Aorta (tissue), 5 donors: ENCODE data around the gene ZNF84. TPM values are rescaled to one million over a fixed set of nuclear protein-coding genes. Genes with fewer than 3 reads are reported as not detected.

Source experiments
- ATAC-seq: fragments of 200-7000 bp; cut with Tn5 transposase; one replicate; pipeline ENCODE4 v1.9.1; 2022; ENCODE audit warnings: moderate library complexity; ENCODE audit not compliant: low FRiP score
- DNase-seq, 2 donors: peaks; one replicate each; pipeline ENCODE4 v3.0.0-alpha.2; 2020
- H3K27ac ChIP-seq, 2 donors: one replicate each; pipeline ENCODE4 v1.5.1; 2013; ENCODE audit warnings: low read length in 2 of 2, mild to moderate bottlenecking in 2 of 2, moderate library complexity in 2 of 2, control low read depth in 1 of 2, inconsistent platforms in 1 of 2, low read depth in 1 of 2
- H3K27me3 ChIP-seq, 2 donors: one replicate each; pipeline ENCODE4 v1.6.1; 2013; ENCODE audit warnings: control low read depth in 1 of 2, low read length in 1 of 2, mild to moderate bottlenecking in 1 of 2, moderate library complexity in 1 of 2; ENCODE audit not compliant: insufficient read depth in 2 of 2, control insufficient read depth in 1 of 2
- H3K36me3 ChIP-seq, 2 donors: one replicate each; pipeline ENCODE4 v1.6.1; 2013; ENCODE audit warnings: control low read depth in 1 of 2, low read length in 1 of 2, mild to moderate bottlenecking in 1 of 2; ENCODE audit not compliant: insufficient read depth in 2 of 2, control insufficient read depth in 1 of 2
- H3K4me1 ChIP-seq, 2 donors: one replicate each; pipeline ENCODE4 v1.6.1; 2013; ENCODE audit warnings: low read length in 2 of 2, control low read depth in 1 of 2, mild to moderate bottlenecking in 1 of 2, moderate library complexity in 1 of 2; ENCODE audit not compliant: insufficient read depth in 2 of 2, control insufficient read depth in 1 of 2
- H3K4me3 ChIP-seq, 2 donors: one replicate each; pipeline ENCODE4 v1.5.1; 2013; ENCODE audit warnings: low read length in 2 of 2, control low read depth in 1 of 2, mild to moderate bottlenecking in 1 of 2
- H3K9me3 ChIP-seq: one replicate; pipeline ENCODE4 v1.6.1; 2013; ENCODE audit warnings: mild to moderate bottlenecking, low read length; ENCODE audit not compliant: control insufficient read depth
- WGBS, 2 donors: extraction: QIAGEN DNeasy Blood & Tissue Kit; methylation state at CpG; one replicate each; pipeline ENCODE4 v1.1.7; 2013; 5-methylcytosine and 5-hydroxymethylcytosine counted together
- intact Hi-C, 2 donors: fragments of 100-400 bp; cut with DNase I; formaldehyde crosslinking; loops; one replicate each; pipeline versions ENCODE4 v1.14.2 to v1.15.0; 2022
- polyA plus RNA-seq, 2 donors: library from polyadenylated mRNA; stranded (reverse); fragments of 200-250 nt; gene quantifications; one replicate each; pipeline ENCODE4 v1.2.3, GENCODE V29; 2013
- total RNA-seq, 2 donors: library from RNA; stranded (reverse); fragmentation: NEBNext Ultra II Directional; extraction: Animal tissue kit (Norgen Biotek cat#: 25700); gene quantifications; one replicate each; pipeline ENCODE4 v1.2.1, GENCODE V29; 2021
- donor health status: healthy with polysubstance abuse.
- donor health status: Bipolar disorder and iron deficiency.
- donor health status: DM: no; HTN: no; CAD: no.
- donor health status: DM: no; HTN: no; CAD: no.
- donor health status: DM: yes; HTN: yes; CAD: no.

ZNF84 gene
- total and polyA plus RNA-seq, 4 donors = 9.1 to 32.1 (median 16.4) TPM

- no peak overlapping the region for H3K27ac ChIP-seq
- no peak for DNase-seq
- peaks cover 11 to 25% of the 10 kb centered on the region in 2 donors for H3K36me3 ChIP-seq
- H3K9me3 ChIP-seq = peaks cover 21% of the 10 kb centered on the region
- H3K4me1 ChIP-seq = no peaks in the 10 kb centered on the region
- no peak for ATAC-seq
- WGBS, 2 donors = 99% methylated on average over 3 of the region's 3 CpGs
- intact Hi-C loops = no loop called here
- no peaks in the 10 kb centered on the region for H3K27me3 ChIP-seq
- H3K4me3 ChIP-seq = no peak overlapping the region
Measured at GRCh38 chr12:133105620-133106019, 68.3 kb downstream of the ZNF84 start.

DNA sequence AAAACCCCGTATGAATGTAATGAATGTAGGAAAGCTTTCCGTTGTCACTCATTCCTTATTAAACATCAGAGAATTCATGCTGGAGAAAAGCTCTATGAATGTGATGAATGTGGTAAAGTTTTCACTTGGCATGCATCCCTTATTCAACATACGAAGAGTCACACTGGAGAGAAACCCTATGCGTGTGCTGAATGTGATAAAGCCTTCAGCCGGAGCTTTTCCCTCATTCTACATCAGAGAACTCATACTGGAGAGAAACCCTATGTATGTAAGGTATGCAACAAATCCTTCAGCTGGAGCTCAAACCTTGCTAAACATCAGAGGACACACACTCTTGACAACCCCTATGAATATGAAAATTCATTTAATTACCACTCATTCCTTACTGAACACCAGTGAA, 68.9 kb downstream of the ZNF84 start:
- ATAC-seq (no peak), DNase-seq (no peak)
- peak overlapping the region in 1 of 2 donors; percentile 32 for H3K4me3 ChIP-seq
- H3K27ac ChIP-seq = no peak overlapping the region
- intact Hi-C loops = no loop called here
- no peaks in the 10 kb centered on the region for H3K4me1 ChIP-seq
- H3K27me3 ChIP-seq = no peaks in the 10 kb centered on the region
- WGBS, 2 donors = 95 to 99% methylated on average over 5 of the region's 5 CpGs
- peaks cover 10 to 25% of the 10 kb centered on the region in 2 donors for H3K36me3 ChIP-seq
- H3K9me3 ChIP-seq = peaks cover 21% of the 10 kb centered on the region

DNA sequence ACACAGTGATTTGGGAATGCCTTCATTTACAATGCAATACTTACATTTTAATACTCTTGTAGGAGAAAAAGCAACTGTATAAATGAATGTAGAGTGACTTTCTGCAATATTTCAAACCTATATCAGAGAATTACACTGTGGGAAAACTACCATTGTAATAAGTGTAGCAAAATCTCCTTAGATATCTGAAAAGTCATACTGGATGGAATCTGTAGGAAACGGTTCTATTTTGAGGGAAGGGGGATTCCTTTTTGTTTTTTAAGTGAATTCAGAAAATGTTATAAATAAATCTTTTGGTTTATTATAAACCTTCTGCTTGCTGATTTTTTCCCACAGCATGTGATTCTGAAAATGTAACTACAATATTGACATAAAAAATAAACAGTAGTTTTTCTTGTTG, 69.8 kb downstream of the ZNF84 start:
- DNase-seq (no peak), ATAC-seq (no peak)
- no peaks in the 10 kb centered on the region for H3K4me1 ChIP-seq
- peaks cover 20% of the 10 kb centered on the region for H3K9me3 ChIP-seq
- no peak overlapping the region for H3K4me3 ChIP-seq
- no peak overlapping the region for H3K27ac ChIP-seq
- H3K36me3 ChIP-seq = peaks cover 10 to 21% of the 10 kb centered on the region in 2 donors
- intact Hi-C loops = no loop called here
- no peaks in the 10 kb centered on the region for H3K27me3 ChIP-seq
- 93 to 98% methylated on average over 1 of the region's 1 CpG for WGBS, 2 donors

DNA sequence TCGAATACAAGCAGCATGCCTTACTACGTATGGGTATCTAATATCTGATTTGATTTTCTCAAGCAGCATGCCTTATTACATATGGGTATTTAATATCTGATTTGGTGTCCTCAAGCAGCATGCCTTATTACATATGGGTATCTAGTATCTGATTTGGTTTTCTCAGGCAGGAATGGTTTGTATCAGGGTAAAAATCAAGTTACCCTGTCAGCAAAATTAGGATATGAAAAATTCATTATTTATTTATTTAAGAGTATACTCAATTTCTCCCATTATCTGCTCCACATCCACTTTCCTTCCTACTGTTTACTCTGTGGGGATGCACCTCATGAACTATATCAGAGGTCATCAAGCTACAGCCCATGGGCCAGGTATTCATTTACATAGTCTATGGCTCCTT, 70.8 kb downstream of the ZNF84 start:
- Histone ChIP-seq H3K4me3 (no peak overlapping the region), H3K9me3 (peaks cover 17% of the 10 kb centered on the region), H3K4me1 (no peaks in the 10 kb centered on the region), H3K27me3 (no peaks in the 10 kb centered on the region), H3K36me3 (peaks cover 9 to 21% of the 10 kb centered on the region in 2 donors), H3K27ac (no peak overlapping the region)
- WGBS, 2 donors = 97 to 100% methylated on average over 2 of the region's 2 CpGs
- intact Hi-C loops = no loop called here
- no peak for DNase-seq
- no peak for ATAC-seq

Other genes with a start within 250 kb of the ZNF84 start
- gene GOLGA3, start 208.6 kb upstream of the ZNF84 start, total RNA-seq = 10 to 100 TPM; 83.1 to 91.2 TPM
- 10 to 100 TPM; 17.9 to 21.8 TPM for gene GOLGA3, start 208.6 kb upstream of the ZNF84 start, polyA plus RNA-seq
- 10 to 100 TPM; 53.4 to 58.7 TPM for gene CHFR, start 149.9 kb upstream of the ZNF84 start, total RNA-seq
- gene CHFR, start 149.9 kb upstream of the ZNF84 start, polyA plus RNA-seq = 10 to 100 TPM in 1 of 2 donors, 1 to 10 TPM in 1; 9.1 to 36.5 TPM
- gene ZNF605, start 81.2 kb upstream of the ZNF84 start, total RNA-seq = 10 to 100 TPM; 13.7 to 19.4 TPM
- 1 to 10 TPM; 1.0 to 6.8 TPM for gene ZNF605, start 81.2 kb upstream of the ZNF84 start, polyA plus RNA-seq
- 10 to 100 TPM; 10.5 to 16.7 TPM for gene ZNF26, start 51.1 kb upstream of the ZNF84 start, total RNA-seq
- 1 to 10 TPM in 1 of 2 donors, under 1 TPM in 1; 0.75 to 6.4 TPM for gene ZNF26, start 51.1 kb upstream of the ZNF84 start, polyA plus RNA-seq
- 10 to 100 TPM; 13.2 to 18.0 TPM for gene ZNF140, start 43.4 kb downstream of the ZNF84 start, total RNA-seq
- gene ZNF140, start 43.4 kb downstream of the ZNF84 start, polyA plus RNA-seq = 10 to 100 TPM in 1 of 2 donors, 1 to 10 TPM in 1; 9.8 to 15.3 TPM
- 1 to 10 TPM; 3.5 to 4.9 TPM for gene ZNF891, start 92.8 kb downstream of the ZNF84 start, total RNA-seq
- gene ZNF891, start 92.8 kb downstream of the ZNF84 start, polyA plus RNA-seq = 1 to 10 TPM in 1 of 2 donors, under 1 TPM in 1; 0.50 to 1.2 TPM
- gene ZNF10, start 93.1 kb downstream of the ZNF84 start, total RNA-seq = 10 to 100 TPM; 14.8 to 16.2 TPM
- 10 to 100 TPM in 1 of 2 donors, 1 to 10 TPM in 1; 3.3 to 19.1 TPM for gene ZNF10, start 93.1 kb downstream of the ZNF84 start, polyA plus RNA-seq
- 10 to 100 TPM; 15.7 to 18.9 TPM for gene ZNF268, start 144.0 kb downstream of the ZNF84 start, total RNA-seq
- gene ZNF268, start 144.0 kb downstream of the ZNF84 start, polyA plus RNA-seq = 1 to 10 TPM; 4.2 to 5.0 TPM
- gene ANHX, start 198.4 kb downstream of the ZNF84 start, total RNA-seq = not detected
- not detected for gene ANHX, start 198.4 kb downstream of the ZNF84 start, polyA plus RNA-seq